Caki2 (cell line): Measurements from ENCODE around the gene CD177. TPM values are rescaled to one million over a fixed set of nuclear protein-coding genes. Genes with fewer than 3 reads are reported as not detected.

Experiments used
- total RNA-seq: library from RNA; depleted of rRNA; stranded (reverse); fragments of >200 nt; shearing (Covaris generic); gene quantifications from 2 replicates; pipeline ENCODE4 v1.2.3, GENCODE V29; 2014; ENCODE audit warnings: low replicate concordance; rRNA removed

Gene CD177
- total RNA-seq, 1 experiment from 2014 or later: 6.5 TPM

Other genes starting within 250 kb of the CD177 start
- gene PSG5, start 167.2 kb upstream of the CD177 start, total RNA-seq: not detected in 2 replicates
- 1.4 and 2.3 TPM in 2 replicates for gene PSG4, start 148.0 kb upstream of the CD177 start, total RNA-seq
- not detected in 2 replicates for gene PSG9, start 84.2 kb upstream of the CD177 start, total RNA-seq
- not detected in 2 replicates for gene TEX101, start 61.2 kb downstream of the CD177 start, total RNA-seq
- gene LYPD3, start 111.9 kb downstream of the CD177 start, total RNA-seq: 0.78 and 2.6 TPM in 2 replicates
- gene PHLDB3, start 151.1 kb downstream of the CD177 start, total RNA-seq: 36.3 and 38.9 TPM in 2 replicates
- 206 and 293 TPM in 2 replicates for gene ETHE1, start 173.5 kb downstream of the CD177 start, total RNA-seq
- gene ZNF575, start 179.5 kb downstream of the CD177 start, total RNA-seq: not detected in 2 replicates
- gene XRCC1, start 221.8 kb downstream of the CD177 start, total RNA-seq: 53.5 and 73.0 TPM in 2 replicates
- gene PINLYP, start 222.1 kb downstream of the CD177 start, total RNA-seq: 1.7 TPM in 1 of 2 replicates, not detected in the other
- gene IRGQ, start 242.4 kb downstream of the CD177 start, total RNA-seq: 17.3 and 42.1 TPM in 2 replicates
- 43.9 and 55.1 TPM in 2 replicates for gene ZNF576, start 242.9 kb downstream of the CD177 start, total RNA-seq